OCI-LY3 (cell line): ENCODE data around the gene MGAT4A.

Experiments
- CTCF ChIP-seq: fragments of 200-600, 300-600 bp; sonication (generic); IDR thresholded peaks from 2 replicates; pipeline ENCODE4 v1.5.1; 2014; ENCODE audit warnings: antibody characterized with exemption, low read length, low read depth
- EZH2phosphoT487 ChIP-seq: fragments of 200-600 bp; shearing (Covaris generic); IDR thresholded peaks from 2 replicates; pipeline ENCODE4 v1.6.1; 2018; ENCODE audit warnings: antibody characterized with exemption, mixed run types, low read depth

- TF ChIP-seq CTCF, result no peak
- TF ChIP-seq EZH2phosphoT487, result no peak
Measured at GRCh38 chr2:98757904-98758421, 27.0 kb upstream of the MGAT4A start.
